IPS DF 19.7 (cell line): ENCODE measurements around the gene AGXT.

Source experiments
- DNase-seq: peaks from one replicate; pipeline ENCODE4 v3.0.0-alpha.2; 2013; ENCODE audit warnings: low read depth, low spot score

Gene AGXT

GRCh38 chr2:240914645-240915525 lies 46.3 kb downstream of the AGXT start:
- DNase-seq, result no peak

- no peak for DNase-seq
Observed at GRCh38 chr2:240915526-240916341, 47.1 kb downstream of the AGXT start.

- DNase-seq, result no peak
Observed at GRCh38 chr2:240916571-240917008, 48.0 kb downstream of the AGXT start.

GRCh38 chr2:240917009-240917683 lies 48.5 kb downstream of the AGXT start:
- DNase-seq, result no peak

GRCh38 chr2:240917684-240918257 lies 49.1 kb downstream of the AGXT start:
- no peak for DNase-seq

GRCh38 chr2:240918258-240919091 lies 49.9 kb downstream of the AGXT start:
- no peak for DNase-seq

GRCh38 chr2:240919161-240919781 lies 50.6 kb downstream of the AGXT start:
- DNase-seq, result no peak

- DNase-seq, result no peak
Observed at GRCh38 chr2:240919786-240920782, 51.5 kb downstream of the AGXT start.

GRCh38 chr2:240920783-240921231 lies 52.2 kb downstream of the AGXT start:
- DNase-seq, result no peak

GRCh38 chr2:240921311-240921994 lies 52.8 kb downstream of the AGXT start:
- no peak for DNase-seq

- DNase-seq, result no peak
Observed at GRCh38 chr2:240921995-240922244, 53.3 kb downstream of the AGXT start.

GRCh38 chr2:240922245-240922981 lies 53.8 kb downstream of the AGXT start:
- no peak for DNase-seq

GRCh38 chr2:240922982-240923537 lies 54.4 kb downstream of the AGXT start:
- no peak for DNase-seq

- no peak for DNase-seq
Observed at GRCh38 chr2:240925191-240925567, 56.6 kb downstream of the AGXT start.

GRCh38 chr2:240925568-240926515 lies 57.2 kb downstream of the AGXT start:
- no peak for DNase-seq

GRCh38 chr2:240926516-240927389 lies 58.1 kb downstream of the AGXT start:
- DNase-seq, result no peak
